Keratinocyte (primary cell): ENCODE data around the gene SLA2. TPM values are rescaled to one million over a fixed set of nuclear protein-coding genes. Genes with fewer than 3 reads are reported as not detected.

Source experiments
- DNase-seq: peaks from one replicate; pipeline ENCODE4 v3.0.0-alpha.2; 2011; ENCODE audit warnings: low read depth, missing footprints, low spot score
- FAIRE-seq: peaks from 2 replicates; lab custom pipeline; 2011; peaks lifted over from hg19 to GRCh38; lab: Jason Lieb, UNC
- H2AFZ ChIP-seq: 2 replicates; pipeline ENCODE4 v1.6.0; 2012; ENCODE audit warnings: low read length, control low read depth, inconsistent platforms; ENCODE audit not compliant: control insufficient read depth
- H3K27ac ChIP-seq: 2 replicates; pipeline ENCODE4 v1.5.1; 2011; ENCODE audit warnings: low read length; ENCODE audit not compliant: control insufficient read depth, insufficient read depth
- H3K27me3 ChIP-seq: 3 replicates; pipeline ENCODE4 v1.6.0; 2011; ENCODE audit warnings: low read length; ENCODE audit not compliant: control insufficient read depth, insufficient read depth; ENCODE audit errors: extremely low read depth
- H3K36me3 ChIP-seq, 2 experiments: 2 replicates in 1 of 2; 3 replicates in 1 of 2; pipeline ENCODE4 v1.5.1; 2011; ENCODE audit warnings: low read length in 2 of 2, mild to moderate bottlenecking in 1 of 2; ENCODE audit not compliant: control insufficient read depth in 2 of 2, insufficient read depth in 2 of 2; ENCODE audit errors: extremely low read depth in 1 of 2
- H3K4me1 ChIP-seq: 3 replicates; pipeline ENCODE4 v1.5.1; 2011; ENCODE audit warnings: low read length; ENCODE audit not compliant: control insufficient read depth, insufficient read depth; ENCODE audit errors: extremely low read depth
- H3K4me2 ChIP-seq: 3 replicates; pipeline ENCODE4 v1.6.0; 2011; ENCODE audit warnings: low read depth, low read length; ENCODE audit not compliant: control insufficient read depth, insufficient read depth; ENCODE audit errors: extremely low read depth
- H3K4me3 ChIP-seq, 3 experiments: fragments of 200-600 bp in 1 of 3; sonication (generic) in 1 of 3; 2 replicates in 2 of 3; 3 replicates in 1 of 3; pipeline ENCODE4 v1.5.1; 2011 to 2016; ENCODE audit warnings: low read length in 3 of 3, mild to moderate bottlenecking in 3 of 3, control low read depth in 2 of 3, inconsistent platforms in 1 of 3, low read depth in 1 of 3, mixed read lengths in 1 of 3, mixed run types in 1 of 3, moderate library complexity in 1 of 3; ENCODE audit not compliant: control insufficient read depth in 2 of 3, insufficient read depth in 2 of 3; ENCODE audit errors: extremely low read depth in 1 of 3
- H3K79me2 ChIP-seq: 2 replicates; pipeline ENCODE4 v1.6.0; 2012; ENCODE audit warnings: low read length; ENCODE audit not compliant: control insufficient read depth, insufficient read depth
- H3K9ac ChIP-seq: 3 replicates; pipeline ENCODE4 v1.6.0; 2011; ENCODE audit warnings: low read length; ENCODE audit not compliant: control insufficient read depth, insufficient read depth; ENCODE audit errors: extremely low read depth
- H3K9me1 ChIP-seq: 3 replicates; pipeline ENCODE4 v1.6.0; 2011; ENCODE audit warnings: low read length; ENCODE audit not compliant: control insufficient read depth, insufficient read depth; ENCODE audit errors: extremely low read depth
- H3K9me3 ChIP-seq: 2 replicates; pipeline ENCODE4 v1.5.1; 2012; ENCODE audit warnings: low read depth, low read length; ENCODE audit not compliant: control insufficient read depth
- H4K20me1 ChIP-seq: 3 replicates; pipeline ENCODE4 v1.6.0; 2011; ENCODE audit warnings: low read length; ENCODE audit not compliant: control insufficient read depth, insufficient read depth; ENCODE audit errors: extremely low read depth
- CTCF ChIP-seq, 3 experiments: IDR thresholded peaks in 1 of 3; conservative IDR thresholded peaks in 1 of 3; optimal IDR thresholded peaks in 1 of 3; 2 replicates in 2 of 3; 3 replicates in 1 of 3; pipeline versions ENCODE3 to v1.5.1; 2011; ENCODE audit warnings: low read length in 3 of 3, mild to moderate bottlenecking in 3 of 3, moderate library complexity in 2 of 3, control low read depth in 1 of 3, inconsistent platforms in 1 of 3; ENCODE audit not compliant: insufficient read depth in 2 of 3; ENCODE audit errors: extremely low read depth in 1 of 3
- EZH2 ChIP-seq: IDR thresholded peaks from one replicate; pipeline ENCODE4 v1.6.1; 2012; ENCODE audit warnings: inconsistent platforms, mild to moderate bottlenecking, low read length, moderate library complexity
- dilution Hi-C: fragments of 300-500 bp; cut with MboI; formaldehyde crosslinking; loops from one replicate; pipeline ENCODE4 v1.7.0; 2020; ENCODE audit warnings: low sequenced_read_pairs; ENCODE audit not compliant: extremely low pct_ligation_motif_present
- polyA plus RNA-seq, 5 experiments: library from polyadenylated mRNA; depleted of rRNA in 3 of 5; stranded (reverse) in 3 of 5; stranded (forward) in 1 of 5; unstranded in 1 of 5; fragments of >200 nt; gene quantifications; 1 replicate in 1 of 5; 2 replicates in 3 of 5; 3 replicates in 1 of 5; pipeline versions ENCODE4 v1.2.1 to v1.2.3, GENCODE V29; 2011 to 2012; ENCODE audit warnings: missing spikeins in 2 of 5, low read depth in 1 of 5, low replicate concordance in 1 of 5

The SLA2 gene
- polyA plus RNA-seq, 1 donor (not counting 4 experiments of a cell fraction or from before 2014, with no cell fraction given), result 0.04 TPM

- H3K4me2 ChIP-seq, result no peak overlapping the region
- dilution Hi-C loops, result no loop called here
- no peaks in the 10 kb centered on the region for H3K27me3 ChIP-seq
- TF ChIP-seq EZH2 (no peak), CTCF (optimal IDR thresholded peaks at IDR 0.05 in 1 of 3, IDR thresholded peaks at IDR 0.05 in 1 of 3, conservative IDR thresholded peaks at IDR 0.05 in 1 of 3; ENCODE audit: extremely low read depth in 1 of 3, insufficient read depth in 2 of 3, low read length in 3 of 3) (peak in 1 of 3 experiments; percentile 28)
- no peaks in the 10 kb centered on the region for H3K4me1 ChIP-seq
- no peaks in the 10 kb centered on the region for H3K79me2 ChIP-seq
- H2AFZ ChIP-seq, result peak overlapping the region; percentile 74
- FAIRE-seq, result peak; percentile 32
- no peak overlapping the region for H3K9ac ChIP-seq
- no peak overlapping the region for H3K4me3 ChIP-seq
- no peaks in the 10 kb centered on the region for H3K36me3 ChIP-seq
- no peak overlapping the region for H3K27ac ChIP-seq
- no peaks in the 10 kb centered on the region for H3K9me3 ChIP-seq
- DNase-seq, result no peak
- H4K20me1 ChIP-seq, result no peaks in the 10 kb centered on the region
- no peaks in the 10 kb centered on the region for H3K9me1 ChIP-seq
These were observed 21.7 kb downstream of the SLA2 start for GRCh38 chr20:36624068-36624943.

GRCh38 chr20:36623444-36623843 is 22.6 kb downstream of the SLA2 start:
- Histone ChIP-seq H3K36me3 (no peaks in the 10 kb centered on the region), H3K4me1 (no peaks in the 10 kb centered on the region), H3K27ac (no peak overlapping the region), H3K4me2 (no peak overlapping the region), H3K4me3 (no peak overlapping the region), H2AFZ (no peak overlapping the region), H3K9me3 (no peaks in the 10 kb centered on the region), H3K27me3 (no peaks in the 10 kb centered on the region), H3K79me2 (no peaks in the 10 kb centered on the region), H4K20me1 (no peaks in the 10 kb centered on the region), H3K9me1 (no peaks in the 10 kb centered on the region), H3K9ac (no peak overlapping the region)
- dilution Hi-C loops, result no loop called here
- no peak for FAIRE-seq
- no peak for TF ChIP-seq CTCF (optimal IDR thresholded peaks at IDR 0.05 in 1 of 3, IDR thresholded peaks at IDR 0.05 in 1 of 3, conservative IDR thresholded peaks at IDR 0.05 in 1 of 3; ENCODE audit: extremely low read depth in 1 of 3, insufficient read depth in 2 of 3, low read length in 3 of 3)
- TF ChIP-seq EZH2, result no peak
- DNase-seq, result no peak
